Cardiac fibroblast (primary cell): ENCODE measurements around the gene MEF2C.

ENCODE experiments used
- DNase-seq, 2 donors: peaks; one replicate each; pipeline versions ENCODE4 v3.0.0 to v3.0.0-alpha.2; 2010; ENCODE audit warnings: low read depth in 2 of 2
- H3K4me3 ChIP-seq, 2 donors: replicated peaks in 1 of 2; 1 replicate in 1 of 2; 2 replicates in 1 of 2; pipeline ENCODE4 v1.5.1; 2011; ENCODE audit warnings: low read depth in 2 of 2, low read length in 2 of 2, mild to moderate bottlenecking in 2 of 2, moderate library complexity in 1 of 2
- CTCF ChIP-seq: IDR thresholded peaks from one replicate; pipeline ENCODE4 v1.5.1; 2011; ENCODE audit warnings: low read depth, mild to moderate bottlenecking, low read length, inconsistent platforms

The MEF2C gene

GRCh38 chr5:88734191-88734640, 148.8 kb downstream of the MEF2C start:
- peak; percentile 7 to 55 for DNase-seq
- TF ChIP-seq CTCF, result no peak
- peak overlapping the region in 1 of 2 donors; percentile 8 for H3K4me3 ChIP-seq

- no peak for TF ChIP-seq CTCF
- DNase-seq, result no peak
- H3K4me3 ChIP-seq, result no peak overlapping the region
Measured at GRCh38 chr5:88732862-88733261, 150.1 kb downstream of the MEF2C start.

GRCh38 chr5:88732181-88732633, 150.8 kb downstream of the MEF2C start:
- TF ChIP-seq CTCF, result peak; percentile 6

GRCh38 chr5:88729829-88730182, 153.2 kb downstream of the MEF2C start:
- no peak for DNase-seq
- no peak overlapping the region for H3K4me3 ChIP-seq
- TF ChIP-seq CTCF, result no peak

More at GRCh38 chr5:88732181-88732633, 150.8 kb downstream of the MEF2C start:
- H3K4me3 ChIP-seq, result peak overlapping the region in 1 of 2 donors; percentile 1
- DNase-seq, result peak; percentile 8 to 86

- peak; percentile 64 for TF ChIP-seq CTCF
- H3K4me3 ChIP-seq, result no peak overlapping the region
- peak; percentile 86 to 91 for DNase-seq
Measured at GRCh38 chr5:88729084-88729828, 153.7 kb downstream of the MEF2C start.

GRCh38 chr5:88727705-88728313, 155.2 kb downstream of the MEF2C start:
- peak; percentile 50 to 62 for DNase-seq
- no peak overlapping the region for H3K4me3 ChIP-seq
- TF ChIP-seq CTCF, result peak; percentile 34
